BJ (cell line): Measurements from ENCODE around the gene NPHP3. TPM values are rescaled to one million over a fixed set of nuclear protein-coding genes. Genes with fewer than 3 reads are reported as not detected.

Source experiments
- CTCF ChIA-PET: fragments of 350-600 bp; formaldehyde crosslinking; extraction: SDS; loops from one replicate; lab custom pipeline; 2021; ENCODE audit warnings: antibody characterized with exemption, inconsistent platforms; lab: Yijun Ruan, JAX
- POLR2A ChIA-PET: fragments of 300-600 bp; sonication (Branson Sonifier 250); formaldehyde crosslinking; extraction: SDS; loops from one replicate; lab custom pipeline; 2021; ENCODE audit warnings: antibody characterized with exemption; lab: Charles Lee
- DNase-seq: peaks from one replicate; pipeline ENCODE4 v3.0.0-alpha.2; 2011; ENCODE audit warnings: low read depth
- H3K27me3 ChIP-seq: 2 replicates; pipeline ENCODE4 v1.6.0; 2011; ENCODE audit warnings: low read length; ENCODE audit not compliant: control insufficient read depth, insufficient read depth
- H3K36me3 ChIP-seq: 2 replicates; pipeline ENCODE4 v1.5.1; 2011; ENCODE audit warnings: low read length; ENCODE audit not compliant: control insufficient read depth, insufficient read depth
- H3K4me3 ChIP-seq: 2 replicates; pipeline ENCODE4 v1.5.1; 2011; ENCODE audit warnings: low read depth, mild to moderate bottlenecking, control low read depth, low read length
- polyA plus RNA-seq: library from polyadenylated mRNA; depleted of rRNA; stranded (reverse); fragments of >200 nt; gene quantifications from 2 replicates; pipeline ENCODE4 v1.2.3, GENCODE V29; 2011
- TF ChIP-seq, protein P1 (sequence below): IDR thresholded peaks from 2 replicates; pipeline ENCODE4 v1.5.1; 2011; ENCODE audit warnings: low read depth, mild to moderate bottlenecking, control low read depth, inconsistent platforms, low read length, moderate library complexity; ENCODE audit not compliant: insufficient read depth

The NPHP3 gene
- polyA plus RNA-seq, 1 experiment, result 12.3 TPM

DNA sequence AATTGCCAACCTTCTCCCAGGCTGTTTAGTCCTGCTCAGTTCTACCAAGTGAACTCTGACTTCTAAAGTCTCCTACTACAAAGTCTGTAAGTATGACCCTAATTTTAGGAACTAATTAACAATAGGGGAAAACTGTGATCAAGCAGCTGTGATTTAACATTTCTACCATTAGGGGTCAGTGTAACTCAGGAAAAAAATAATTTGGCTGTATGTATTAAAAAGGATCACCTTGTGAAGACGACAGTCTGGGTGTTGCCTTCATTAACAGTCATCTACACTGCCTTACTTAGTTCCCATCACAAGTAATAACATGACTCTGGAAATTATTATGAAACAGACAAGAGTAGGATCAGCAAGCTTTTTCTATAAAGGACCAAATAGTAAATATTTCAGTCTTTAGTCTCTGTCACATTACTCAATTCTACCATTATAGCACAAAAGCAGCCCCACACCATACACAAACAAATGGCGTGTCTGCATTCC lies 4.2 kb upstream of the NPHP3 start:
- TF ChIP-seq, protein P1, sequence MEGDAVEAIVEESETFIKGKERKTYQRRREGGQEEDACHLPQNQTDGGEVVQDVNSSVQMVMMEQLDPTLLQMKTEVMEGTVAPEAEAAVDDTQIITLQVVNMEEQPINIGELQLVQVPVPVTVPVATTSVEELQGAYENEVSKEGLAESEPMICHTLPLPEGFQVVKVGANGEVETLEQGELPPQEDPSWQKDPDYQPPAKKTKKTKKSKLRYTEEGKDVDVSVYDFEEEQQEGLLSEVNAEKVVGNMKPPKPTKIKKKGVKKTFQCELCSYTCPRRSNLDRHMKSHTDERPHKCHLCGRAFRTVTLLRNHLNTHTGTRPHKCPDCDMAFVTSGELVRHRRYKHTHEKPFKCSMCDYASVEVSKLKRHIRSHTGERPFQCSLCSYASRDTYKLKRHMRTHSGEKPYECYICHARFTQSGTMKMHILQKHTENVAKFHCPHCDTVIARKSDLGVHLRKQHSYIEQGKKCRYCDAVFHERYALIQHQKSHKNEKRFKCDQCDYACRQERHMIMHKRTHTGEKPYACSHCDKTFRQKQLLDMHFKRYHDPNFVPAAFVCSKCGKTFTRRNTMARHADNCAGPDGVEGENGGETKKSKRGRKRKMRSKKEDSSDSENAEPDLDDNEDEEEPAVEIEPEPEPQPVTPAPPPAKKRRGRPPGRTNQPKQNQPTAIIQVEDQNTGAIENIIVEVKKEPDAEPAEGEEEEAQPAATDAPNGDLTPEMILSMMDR, result peak; percentile 65
- no peak overlapping the region for H3K4me3 ChIP-seq
- POLR2A ChIA-PET, result no interaction called here
- DNase-seq, result no peak
- H3K27me3 ChIP-seq, result no peaks in the 10 kb centered on the region; the same call in 1 of the 2 replicates
- H3K36me3 ChIP-seq, result no peaks in the 10 kb centered on the region
- CTCF ChIA-PET, result interaction anchor here (0.7 to 3.6 kb wide), 35 partner anchors 12 to 1485 kb away, joined by 3 to 27 read pairs (median 4); partner anchors contain the start of gene CDV3

GRCh38 chr3:132723024-132723950 lies 1.1 kb upstream of the NPHP3 start:
- H3K4me3 ChIP-seq, result peak overlapping the region; percentile 51
- DNase-seq, result peak; percentile 44
- ChIA-PET CTCF (interaction anchor here (0.9 to 1.6 kb wide), 2 partner anchors 10 to 645 kb away, joined by 3 to 5 read pairs; no protein-coding TSS in a partner anchor), POLR2A (no interaction called here)
- H3K27me3 ChIP-seq, result no peaks in the 10 kb centered on the region; the same call in 1 of the 2 replicates
- TF ChIP-seq, protein P1, result no peak
- H3K36me3 ChIP-seq, result peaks cover 3% of the 10 kb centered on the region; the same call in 1 of the 2 replicates

DNA sequence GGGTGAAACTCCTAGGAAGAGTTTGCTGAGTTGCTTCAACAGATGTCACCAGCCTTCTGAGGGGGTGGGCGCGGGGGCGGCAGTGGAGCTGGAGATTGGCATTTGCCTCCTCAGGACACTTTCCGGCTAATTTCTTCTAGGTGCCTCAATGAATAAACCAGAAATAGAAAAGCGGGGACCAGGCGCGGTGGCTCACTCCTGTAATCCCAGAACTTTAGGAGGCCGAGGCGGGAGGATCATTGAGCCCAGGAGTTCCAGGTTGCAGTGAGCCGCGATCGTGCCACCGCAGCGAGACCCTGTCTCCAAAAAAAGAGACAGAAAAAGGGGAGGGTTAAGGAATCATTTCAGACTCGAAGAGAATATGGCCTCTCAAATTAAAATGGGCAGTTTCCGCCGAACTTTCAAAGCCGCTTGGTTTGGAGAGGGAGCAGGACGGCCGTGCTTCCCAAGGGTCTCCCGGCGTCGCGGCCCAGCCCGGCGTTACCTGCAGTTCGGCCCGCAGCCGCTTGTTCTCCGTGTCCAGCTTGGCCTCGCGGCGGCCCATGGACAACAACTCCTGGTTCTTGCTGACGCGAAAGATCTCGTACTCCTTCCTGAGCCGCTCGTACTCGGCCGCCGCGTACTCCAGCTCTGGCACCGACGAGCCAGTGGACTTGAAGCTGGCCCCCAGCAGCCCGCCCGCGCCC lies 587 bp downstream of the NPHP3 start:
- TF ChIP-seq, protein P1, result peak; percentile 36; the same call in 1 of the 2 replicates
- Histone ChIP-seq H3K36me3 (peaks cover 3% of the 10 kb centered on the region; the same call in 1 of the 2 replicates), H3K27me3 (no peaks in the 10 kb centered on the region), H3K4me3 (peak overlapping the region; percentile 87)
- DNase-seq, result no peak
- ChIA-PET POLR2A (interaction anchor here (0.6 kb wide), 1 partner anchor 40 kb away, joined by 19 read pairs; no protein-coding TSS in a partner anchor), CTCF (interaction anchor here (0.6 kb wide), 1 partner anchor 19 kb away, joined by 3 read pairs; no protein-coding TSS in a partner anchor)

- ChIA-PET POLR2A (no interaction called here), CTCF (no interaction called here)
- TF ChIP-seq, protein P1, result no peak
- Histone ChIP-seq H3K27me3 (no peaks in the 10 kb centered on the region), H3K4me3 (peak overlapping the region; percentile 16; the same call in 1 of the 2 replicates), H3K36me3 (peaks cover 3% of the 10 kb centered on the region; the same call in 1 of the 2 replicates)
- DNase-seq, result no peak
Measured at GRCh38 chr3:132720228-132720627, 2.0 kb downstream of the NPHP3 start.

DNA sequence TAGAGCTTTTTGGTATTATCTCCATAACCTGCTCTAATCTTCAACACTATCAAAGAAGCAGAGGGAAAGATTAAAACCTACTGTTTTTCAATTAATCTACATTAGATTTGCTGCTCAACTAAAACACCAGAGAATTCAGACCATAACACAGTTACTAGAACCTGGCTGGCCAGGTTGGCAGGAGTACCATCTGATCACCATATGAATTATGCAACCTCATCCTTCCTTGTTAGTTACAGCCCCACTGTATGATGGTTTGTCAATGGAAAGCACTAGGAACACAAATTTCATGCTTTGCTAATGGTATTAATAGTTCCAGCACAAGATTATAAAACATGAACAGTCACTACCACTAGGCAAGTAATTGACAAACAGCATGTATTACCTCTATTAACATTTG lies 5.8 kb downstream of the NPHP3 start:
- H3K27me3 ChIP-seq, result no peaks in the 10 kb centered on the region
- CTCF ChIA-PET, result no interaction called here
- no peak for DNase-seq
- POLR2A ChIA-PET, result no interaction called here
- TF ChIP-seq, protein P1, result no peak
- no peak overlapping the region for H3K4me3 ChIP-seq
- peaks cover 5% of the 10 kb centered on the region; the same call in 1 of the 2 replicates for H3K36me3 ChIP-seq
